Mesendoderm (in vitro differentiated cells): ENCODE measurements around the gene HDAC3.

Source experiments
- DNase-seq: peaks from one replicate; pipeline ENCODE4 v3.0.0; 2013
- H2AK5ac ChIP-seq: 2 replicates; pipeline ENCODE4 v1.6.1; 2013; ENCODE audit warnings: low read length, inconsistent platforms
- H2BK120ac ChIP-seq: 2 replicates; pipeline ENCODE4 v1.6.1; 2013; ENCODE audit warnings: low read depth, mild to moderate bottlenecking, low read length, moderate library complexity, mixed read lengths
- H2BK15ac ChIP-seq: replicated peaks from 2 replicates; pipeline ENCODE4 v1.6.1; 2013; ENCODE audit warnings: low read depth, mild to moderate bottlenecking, moderate library complexity
- H2BK5ac ChIP-seq: 2 replicates; pipeline ENCODE4 v1.6.1; 2013; ENCODE audit warnings: low read length, inconsistent platforms
- H3K18ac ChIP-seq: 2 replicates; pipeline ENCODE4 v1.6.1; 2013; ENCODE audit warnings: mild to moderate bottlenecking, low read length, mixed read lengths
- H3K23ac ChIP-seq: one replicate; pipeline ENCODE4 v1.6.1; 2013; ENCODE audit warnings: low read length
- H3K27ac ChIP-seq: 2 replicates; pipeline ENCODE4 v1.5.1; 2013; ENCODE audit warnings: low read depth, mild to moderate bottlenecking, inconsistent platforms, low read length, moderate library complexity
- H3K27me3 ChIP-seq: 2 replicates; pipeline ENCODE4 v1.6.1; 2013; ENCODE audit warnings: low read length, control low read depth, mild to moderate bottlenecking, inconsistent platforms; ENCODE audit not compliant: insufficient read depth, poor library complexity
- H3K36me3 ChIP-seq: 2 replicates; pipeline ENCODE4 v1.6.1; 2013; ENCODE audit warnings: low read length, inconsistent platforms; ENCODE audit not compliant: control insufficient read depth, insufficient read depth
- H3K4ac ChIP-seq: one replicate; pipeline ENCODE4 v1.6.1; 2013; ENCODE audit warnings: low read depth, mild to moderate bottlenecking, low read length, moderate library complexity
- H3K4me1 ChIP-seq: 2 replicates; pipeline ENCODE4 v1.6.1; 2013; ENCODE audit warnings: low read depth, low read length, inconsistent platforms; ENCODE audit not compliant: control insufficient read depth
- H3K4me2 ChIP-seq: 2 replicates; pipeline ENCODE4 v1.6.1; 2013; ENCODE audit warnings: low read length
- H3K4me3 ChIP-seq: 2 replicates; pipeline ENCODE4 v1.5.1; 2013; ENCODE audit warnings: mild to moderate bottlenecking, low read length
- H3K56ac ChIP-seq: one replicate; pipeline ENCODE4 v1.6.1; 2013; ENCODE audit warnings: low read length
- H3K79me1 ChIP-seq: 2 replicates; pipeline ENCODE4 v1.6.1; 2013; ENCODE audit warnings: low read length, inconsistent platforms
- H3K79me2 ChIP-seq: 2 replicates; pipeline ENCODE4 v1.6.1; 2013; ENCODE audit warnings: mild to moderate bottlenecking, low read length; ENCODE audit not compliant: control insufficient read depth, insufficient read depth
- H3K9ac ChIP-seq: 2 replicates; pipeline ENCODE4 v1.6.1; 2013; ENCODE audit warnings: low read length, inconsistent platforms
- H4K5ac ChIP-seq: one replicate; pipeline ENCODE4 v1.6.1; 2013; ENCODE audit warnings: low read length
- H4K8ac ChIP-seq: one replicate; pipeline ENCODE4 v1.6.1; 2013; ENCODE audit warnings: low read depth, mild to moderate bottlenecking, control low read depth, low read length, moderate library complexity
- WGBS: extraction: QIAGEN DNeasy Blood & Tissue Kit; methylation state at CpG from one replicate; pipeline ENCODE4 v1.1.7; 2013; ENCODE audit warnings: low lambda C conversion rate, missing lambda C conversion rate; ENCODE audit not compliant: insufficient coverage; ENCODE audit errors: extremely low coverage; 5-methylcytosine and 5-hydroxymethylcytosine counted together

Gene HDAC3

GRCh38 chr5:141649056-141649688, 12.5 kb upstream of the HDAC3 start:
- H2AK5ac ChIP-seq, result no peak overlapping the region
- no peak overlapping the region for H3K23ac ChIP-seq
- no peak overlapping the region for H3K4me2 ChIP-seq
- DNase-seq, result no peak
- H2BK120ac ChIP-seq, result no peak overlapping the region
- no peaks in the 10 kb centered on the region for H3K27me3 ChIP-seq
- H4K8ac ChIP-seq, result no peak overlapping the region
- no peak overlapping the region for H3K9ac ChIP-seq
- H3K36me3 ChIP-seq, result peaks cover 2% of the 10 kb centered on the region
- H3K27ac ChIP-seq, result no peak overlapping the region
- H2BK15ac ChIP-seq, result no peak overlapping the region
- no peaks in the 10 kb centered on the region for H3K79me2 ChIP-seq
- peak overlapping the region; percentile 15 for H3K56ac ChIP-seq
- no peak overlapping the region for H4K5ac ChIP-seq
- H3K4me3 ChIP-seq, result no peak overlapping the region
- H3K79me1 ChIP-seq, result no peaks in the 10 kb centered on the region
- peaks cover 2% of the 10 kb centered on the region for H3K4me1 ChIP-seq
- H2BK5ac ChIP-seq, result no peak overlapping the region
- WGBS, result no CpG with 5 or more reads among the region's 17 CpGs
- no peak overlapping the region for H3K18ac ChIP-seq
- H3K4ac ChIP-seq, result no peak overlapping the region

- Histone ChIP-seq H3K79me2 (no peaks in the 10 kb centered on the region), H3K18ac (no peak overlapping the region), H3K56ac (no peak overlapping the region), H3K4me3 (no peak overlapping the region), H3K27me3 (no peaks in the 10 kb centered on the region), H3K4me2 (no peak overlapping the region), H2AK5ac (no peak overlapping the region), H4K8ac (no peak overlapping the region), H3K79me1 (no peaks in the 10 kb centered on the region), H2BK120ac (no peak overlapping the region), H3K27ac (no peak overlapping the region), H2BK5ac (no peak overlapping the region), H3K9ac (no peak overlapping the region), H3K4ac (no peak overlapping the region), H2BK15ac (no peak overlapping the region), H3K23ac (no peak overlapping the region), H3K4me1 (peaks cover 2% of the 10 kb centered on the region), H3K36me3 (no peaks in the 10 kb centered on the region), H4K5ac (no peak overlapping the region)
- WGBS, result no CpG with 5 or more reads among the region's 3 CpGs
- no peak for DNase-seq
These were observed 11.2 kb upstream of the HDAC3 start for GRCh38 chr5:141647851-141648250.

GRCh38 chr5:141647242-141647641, 10.6 kb upstream of the HDAC3 start:
- no peak overlapping the region for H3K23ac ChIP-seq
- H3K79me1 ChIP-seq, result no peaks in the 10 kb centered on the region
- no peaks in the 10 kb centered on the region for H3K79me2 ChIP-seq
- no peak overlapping the region for H3K56ac ChIP-seq
- peaks cover 2% of the 10 kb centered on the region for H3K4me1 ChIP-seq
- no peaks in the 10 kb centered on the region for H3K36me3 ChIP-seq
- no CpG with 5 or more reads among the region's 5 CpGs for WGBS
- no peak for DNase-seq
- H2BK120ac ChIP-seq, result no peak overlapping the region
- no peak overlapping the region for H3K4ac ChIP-seq
- no peak overlapping the region for H2BK15ac ChIP-seq
- H2BK5ac ChIP-seq, result no peak overlapping the region
- no peak overlapping the region for H3K18ac ChIP-seq
- no peak overlapping the region for H3K9ac ChIP-seq
- no peak overlapping the region for H3K4me3 ChIP-seq
- H2AK5ac ChIP-seq, result no peak overlapping the region
- no peak overlapping the region for H3K27ac ChIP-seq
- H4K8ac ChIP-seq, result no peak overlapping the region
- H3K4me2 ChIP-seq, result no peak overlapping the region
- no peak overlapping the region for H4K5ac ChIP-seq
- H3K27me3 ChIP-seq, result no peaks in the 10 kb centered on the region

GRCh38 chr5:141646026-141646425, 9.4 kb upstream of the HDAC3 start:
- H4K8ac ChIP-seq, result no peak overlapping the region
- DNase-seq, result no peak
- no peaks in the 10 kb centered on the region for H3K27me3 ChIP-seq
- H3K56ac ChIP-seq, result no peak overlapping the region
- H2BK15ac ChIP-seq, result no peak overlapping the region
- no peak overlapping the region for H3K23ac ChIP-seq
- no peak overlapping the region for H3K9ac ChIP-seq
- no peak overlapping the region for H3K27ac ChIP-seq
- no peak overlapping the region for H2BK5ac ChIP-seq
- no peak overlapping the region for H2AK5ac ChIP-seq
- no peak overlapping the region for H3K4me3 ChIP-seq
- no CpG with 5 or more reads among the region's 6 CpGs for WGBS
- no peak overlapping the region for H3K4ac ChIP-seq
- H3K36me3 ChIP-seq, result no peaks in the 10 kb centered on the region
- no peak overlapping the region for H3K4me2 ChIP-seq
- H3K79me1 ChIP-seq, result no peaks in the 10 kb centered on the region
- no peak overlapping the region for H3K18ac ChIP-seq
- no peaks in the 10 kb centered on the region for H3K79me2 ChIP-seq
- no peak overlapping the region for H4K5ac ChIP-seq
- H2BK120ac ChIP-seq, result no peak overlapping the region
- H3K4me1 ChIP-seq, result peaks cover 2% of the 10 kb centered on the region

GRCh38 chr5:141641634-141642267, 5.1 kb upstream of the HDAC3 start:
- H3K79me1 ChIP-seq, result no peaks in the 10 kb centered on the region
- H2BK5ac ChIP-seq, result no peak overlapping the region
- H2BK120ac ChIP-seq, result no peak overlapping the region
- H3K27ac ChIP-seq, result no peak overlapping the region
- H3K4ac ChIP-seq, result no peak overlapping the region
- H3K9ac ChIP-seq, result no peak overlapping the region
- no peak overlapping the region for H3K4me2 ChIP-seq
- H2AK5ac ChIP-seq, result no peak overlapping the region
- H4K5ac ChIP-seq, result no peak overlapping the region
- no peak overlapping the region for H3K23ac ChIP-seq
- no peak overlapping the region for H4K8ac ChIP-seq
- no peaks in the 10 kb centered on the region for H3K27me3 ChIP-seq
- no peak overlapping the region for H2BK15ac ChIP-seq
- DNase-seq, result peak; percentile 82
- H3K36me3 ChIP-seq, result no peaks in the 10 kb centered on the region
- H3K56ac ChIP-seq, result no peak overlapping the region
- no peak overlapping the region for H3K18ac ChIP-seq
- H3K79me2 ChIP-seq, result no peaks in the 10 kb centered on the region
- WGBS, result no CpG with 5 or more reads among the region's 2 CpGs
- H3K4me3 ChIP-seq, result no peak overlapping the region
- H3K4me1 ChIP-seq, result peaks cover 2% of the 10 kb centered on the region

- no peak overlapping the region for H3K4ac ChIP-seq
- no peak for DNase-seq
- H3K4me3 ChIP-seq, result no peak overlapping the region
- H3K79me1 ChIP-seq, result peaks cover 5% of the 10 kb centered on the region
- no peak overlapping the region for H3K18ac ChIP-seq
- no peak overlapping the region for H3K27ac ChIP-seq
- no peak overlapping the region for H2BK120ac ChIP-seq
- H3K79me2 ChIP-seq, result peaks cover 7% of the 10 kb centered on the region
- H3K27me3 ChIP-seq, result no peaks in the 10 kb centered on the region
- no peak overlapping the region for H3K4me2 ChIP-seq
- peaks cover 2% of the 10 kb centered on the region for H3K4me1 ChIP-seq
- no peak overlapping the region for H3K56ac ChIP-seq
- no peak overlapping the region for H2BK15ac ChIP-seq
- H4K8ac ChIP-seq, result no peak overlapping the region
- H2AK5ac ChIP-seq, result no peak overlapping the region
- WGBS, result no CpG with 5 or more reads among the region's 9 CpGs
- H3K9ac ChIP-seq, result no peak overlapping the region
- H3K23ac ChIP-seq, result no peak overlapping the region
- no peaks in the 10 kb centered on the region for H3K36me3 ChIP-seq
- no peak overlapping the region for H2BK5ac ChIP-seq
- no peak overlapping the region for H4K5ac ChIP-seq
These were observed 4.0 kb upstream of the HDAC3 start for GRCh38 chr5:141640698-141641097.
